HG03520 (cell line): ENCODE results near the gene GIT2.

Experiments used
- ATAC-seq: cut with Tn5 transposase; IDR thresholded peaks from one replicate; pipeline ENCODE4 v1.9.1; 2021; ENCODE audit warnings: mild to moderate bottlenecking, moderate library complexity; ENCODE audit not compliant: unreplicated experiment

GIT2 gene

DNA sequence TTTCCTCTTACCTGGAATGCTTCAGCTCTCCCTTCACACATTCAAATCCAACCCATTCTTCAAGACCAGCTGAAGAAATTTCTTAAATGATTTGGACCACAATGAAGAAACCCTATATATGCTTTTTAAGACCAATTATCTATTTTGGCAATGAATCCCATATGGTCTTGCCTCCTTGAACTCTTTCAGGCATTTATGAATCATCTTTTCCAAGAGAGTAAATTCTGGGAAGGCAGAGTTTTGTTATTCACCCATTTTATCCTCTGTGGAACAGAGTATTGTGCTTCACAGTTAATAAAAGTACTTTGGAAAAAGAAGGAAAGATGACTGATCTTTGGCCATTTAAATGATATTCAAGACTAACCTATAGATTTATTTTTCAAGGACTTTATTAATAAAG lies 14.0 kb downstream of the GIT2 start:
- ATAC-seq, result no peak

DNA sequence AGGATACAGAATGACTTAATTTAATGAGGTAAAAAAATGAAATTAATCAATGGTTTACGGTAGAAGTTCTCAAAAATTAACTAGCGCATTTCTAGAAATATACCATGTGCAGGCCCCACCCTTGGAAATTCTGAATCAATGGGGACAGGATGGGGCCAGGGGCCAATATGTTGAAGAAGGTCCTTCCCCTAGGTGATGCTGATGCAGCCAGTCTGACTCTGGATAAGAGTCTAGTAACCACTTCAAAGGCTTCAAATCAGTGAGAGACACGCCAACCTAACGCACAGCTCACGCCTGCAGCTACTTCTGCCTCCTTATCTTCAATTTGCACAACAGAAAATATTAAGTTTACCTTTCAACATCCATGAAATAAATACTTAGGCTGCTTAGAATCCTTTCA lies 14.9 kb downstream of the GIT2 start:
- no peak for ATAC-seq

DNA sequence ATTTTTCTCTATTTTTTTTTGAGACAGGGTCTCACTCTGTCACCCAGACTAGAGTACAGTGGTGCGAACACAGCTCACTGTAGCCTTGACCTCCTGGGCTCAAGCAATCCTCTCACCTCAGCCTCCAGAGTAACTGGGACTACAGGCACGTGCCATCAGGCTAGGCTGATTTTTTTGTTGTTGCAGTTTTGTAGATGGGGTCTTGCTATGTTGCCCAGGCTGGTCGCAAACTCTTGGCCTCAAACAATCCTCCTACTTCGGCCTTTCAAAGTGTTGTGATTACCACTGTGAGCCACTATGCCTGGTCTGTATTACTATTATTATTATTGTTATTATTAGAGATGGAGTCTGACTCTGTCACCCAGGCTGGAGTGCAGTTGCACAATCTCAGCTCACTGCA lies 23.3 kb downstream of the GIT2 start:
- ATAC-seq, result no peak

DNA sequence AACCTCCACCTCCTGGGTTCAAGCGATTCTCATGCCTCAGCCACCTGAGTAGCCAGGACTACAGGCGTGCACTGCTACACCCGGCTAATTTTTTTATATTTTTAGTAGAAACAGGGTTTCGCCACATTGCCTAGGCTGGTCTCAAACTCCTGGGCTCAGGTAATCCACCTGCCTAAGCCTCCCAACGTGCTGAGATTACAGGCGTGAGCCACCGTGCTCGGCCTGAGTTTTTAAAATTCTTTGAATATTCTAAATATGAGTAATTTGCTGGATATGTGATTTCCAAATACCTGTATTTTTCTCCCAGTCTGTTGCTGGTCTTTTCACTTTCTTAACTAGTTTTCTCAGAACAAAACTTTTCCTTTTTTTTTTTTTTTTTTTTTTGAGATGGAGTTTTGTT lies 27.4 kb downstream of the GIT2 start:
- ATAC-seq, result no peak

DNA sequence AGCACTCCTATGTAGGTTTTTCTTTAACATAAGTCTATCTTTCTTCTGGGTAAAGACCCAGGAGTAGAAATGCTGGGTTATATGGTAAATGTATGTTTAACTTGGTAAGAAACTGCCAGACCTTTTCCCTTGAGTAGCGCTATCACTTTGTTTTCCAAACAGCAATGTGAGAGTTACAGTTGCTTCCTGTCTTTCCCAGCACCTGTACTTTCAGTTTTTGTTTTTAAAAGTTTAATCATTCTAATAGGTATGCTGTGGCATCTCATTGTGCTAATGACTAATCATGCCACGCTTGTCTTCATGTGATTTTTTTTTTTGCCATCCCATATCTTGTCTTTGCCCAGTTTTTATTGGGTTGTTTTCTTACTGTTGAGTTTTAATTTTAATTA lies 28.1 kb downstream of the GIT2 start:
- no peak for ATAC-seq

DNA sequence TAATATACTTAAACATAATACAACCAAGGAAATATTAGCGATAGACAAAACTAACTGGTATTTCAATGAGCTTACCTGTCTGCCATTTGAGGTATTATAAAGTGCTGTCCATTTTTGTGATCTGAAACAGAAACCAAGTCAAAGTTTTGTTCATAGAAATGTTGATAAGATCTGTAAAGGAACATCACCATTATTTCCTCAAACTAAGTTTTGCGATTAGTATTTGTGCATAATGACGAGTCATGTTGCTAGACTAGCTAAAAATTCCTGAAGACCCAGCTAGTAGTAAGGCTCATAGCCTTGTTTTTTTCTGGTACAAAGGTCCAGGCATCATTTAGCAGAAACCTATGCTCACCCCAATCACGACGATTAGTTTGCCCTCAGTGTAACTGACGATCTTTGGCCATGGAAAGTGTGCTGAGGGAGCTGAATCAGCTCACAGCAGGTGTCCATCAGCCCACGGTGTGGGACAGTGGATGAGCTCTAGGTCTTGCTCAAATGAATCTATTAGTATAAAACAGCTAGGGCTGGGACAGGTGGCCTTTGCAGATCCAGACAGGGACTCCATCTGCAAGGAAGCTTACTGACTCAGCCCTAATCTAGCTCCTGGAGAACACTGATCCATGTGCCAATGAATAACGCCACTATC lies 28.7 kb downstream of the GIT2 start:
- no peak for ATAC-seq

DNA sequence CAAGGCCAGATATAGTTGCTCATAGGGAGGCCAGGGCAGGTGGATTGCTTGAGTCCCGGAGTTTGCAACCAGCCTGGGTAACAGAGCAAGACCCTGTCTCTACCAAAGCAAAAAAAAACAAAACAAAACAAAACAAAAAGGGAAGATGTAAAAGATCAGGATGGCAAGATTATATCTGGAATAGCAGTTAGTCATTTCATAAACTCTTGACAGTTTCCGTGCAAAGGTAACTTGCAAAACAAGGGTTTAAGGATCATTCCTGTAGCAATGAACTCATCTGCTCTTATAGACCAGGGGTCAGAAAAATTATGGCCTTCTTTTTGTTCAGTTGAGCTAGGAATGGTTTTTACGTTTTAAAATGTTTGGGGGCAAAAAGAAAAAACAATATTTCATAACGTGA lies 29.6 kb downstream of the GIT2 start:
- no peak for ATAC-seq

DNA sequence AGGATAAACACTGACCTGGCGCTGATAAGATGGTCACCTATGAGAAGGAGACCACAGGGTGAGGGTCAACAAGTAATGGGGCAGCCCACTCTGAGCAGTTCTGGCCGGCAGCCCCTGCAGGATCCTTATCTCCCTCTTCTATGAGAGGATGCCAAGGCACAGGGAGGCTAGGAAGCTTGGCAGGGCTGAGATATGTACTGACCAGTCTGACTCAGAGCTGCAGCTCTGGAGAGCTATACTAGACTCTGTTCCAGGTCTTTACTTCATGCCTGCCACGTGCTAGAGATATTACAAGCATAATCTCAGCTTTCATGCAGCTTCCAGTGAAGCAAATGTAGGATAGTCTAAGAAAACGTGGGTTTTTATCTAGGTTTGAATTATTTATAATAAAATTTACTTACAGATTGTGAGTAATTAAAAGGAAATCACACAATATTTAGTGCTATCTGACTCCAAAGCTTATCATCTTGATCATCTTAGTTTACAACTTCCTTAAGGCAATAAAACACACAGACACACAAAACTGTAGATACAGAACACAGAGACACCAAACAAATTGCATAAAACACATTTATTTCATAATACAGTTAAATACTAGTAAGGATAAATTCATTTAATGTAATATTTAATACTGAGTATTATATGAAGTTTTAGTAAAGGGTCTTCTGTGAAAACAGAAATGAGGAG lies 32.3 kb downstream of the GIT2 start:
- ATAC-seq, result no peak

DNA sequence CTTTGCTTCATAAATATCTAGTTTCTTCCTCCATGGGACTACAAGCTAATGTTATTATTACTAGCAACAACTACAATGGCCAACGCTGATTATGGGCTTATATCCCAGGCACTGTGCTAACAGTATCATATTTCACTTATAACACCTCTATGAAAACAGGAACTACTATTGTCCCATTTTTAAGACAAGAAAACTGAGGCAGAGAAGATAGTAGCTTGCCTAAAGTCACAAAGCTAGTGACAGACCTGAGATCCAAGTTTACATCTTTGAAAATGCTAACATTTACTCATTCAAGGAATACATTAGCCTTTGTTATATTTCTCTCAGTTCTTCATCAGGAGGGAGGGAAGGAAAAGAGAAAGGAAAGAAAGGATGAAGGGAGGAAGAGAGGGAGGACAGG lies 32.8 kb downstream of the GIT2 start:
- ATAC-seq, result no peak

DNA sequence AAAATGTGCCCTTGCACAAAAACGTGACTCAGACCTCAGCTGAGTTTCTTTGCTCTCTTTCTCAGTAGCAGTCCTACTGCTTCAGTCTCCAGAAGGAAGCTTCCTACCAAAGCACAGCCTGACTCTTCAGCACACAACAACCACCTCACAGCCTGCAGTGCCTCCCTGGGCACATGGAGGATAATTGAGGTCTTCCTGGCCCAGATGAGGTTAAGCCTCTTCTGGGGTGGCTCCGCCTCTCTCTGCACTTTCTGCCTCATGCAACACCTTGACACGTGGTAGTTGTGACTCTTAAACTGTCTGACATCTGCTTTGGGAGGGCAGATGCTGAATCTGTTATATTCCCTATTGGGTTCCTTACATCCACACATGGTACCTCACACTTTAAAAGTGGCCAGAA lies 33.8 kb downstream of the GIT2 start:
- no peak for ATAC-seq

DNA sequence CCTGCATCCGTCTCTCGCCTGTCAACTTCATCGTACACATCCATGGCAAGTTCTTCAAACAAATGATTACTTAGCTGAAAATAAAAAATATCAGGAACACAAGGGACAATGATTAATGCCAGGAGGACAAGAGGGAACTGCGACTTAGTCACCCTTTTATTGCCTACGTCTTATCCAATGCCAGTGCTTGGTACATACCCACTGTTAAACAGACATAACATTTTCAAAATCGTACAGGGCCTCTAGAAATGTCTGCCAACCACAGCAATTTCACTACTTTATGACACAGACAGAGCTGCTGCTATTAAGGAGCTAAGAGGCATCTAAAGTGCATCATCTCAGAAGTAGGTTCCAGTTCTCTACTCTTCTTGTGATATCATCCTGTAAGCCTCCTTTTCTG lies 34.6 kb downstream of the GIT2 start:
- no peak for ATAC-seq

DNA sequence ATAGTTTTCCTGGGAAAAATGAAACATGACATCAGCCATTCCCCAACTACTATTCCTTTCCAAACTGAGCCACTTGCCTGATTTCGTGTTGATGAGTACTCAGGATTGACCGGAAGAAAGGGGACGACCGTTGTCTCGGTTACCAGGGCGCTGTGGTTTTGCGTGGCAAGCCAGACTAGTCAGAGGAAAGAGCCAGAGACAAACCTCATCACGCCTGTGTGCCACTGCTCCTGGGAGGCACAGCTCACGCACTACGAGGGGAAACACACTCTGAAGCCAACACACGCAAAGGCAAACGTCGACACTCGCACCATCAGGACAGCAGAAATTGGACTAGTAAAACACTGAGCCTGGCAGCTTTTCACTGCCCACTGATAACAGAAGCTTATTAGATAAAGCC lies 35.0 kb downstream of the GIT2 start:
- no peak for ATAC-seq

DNA sequence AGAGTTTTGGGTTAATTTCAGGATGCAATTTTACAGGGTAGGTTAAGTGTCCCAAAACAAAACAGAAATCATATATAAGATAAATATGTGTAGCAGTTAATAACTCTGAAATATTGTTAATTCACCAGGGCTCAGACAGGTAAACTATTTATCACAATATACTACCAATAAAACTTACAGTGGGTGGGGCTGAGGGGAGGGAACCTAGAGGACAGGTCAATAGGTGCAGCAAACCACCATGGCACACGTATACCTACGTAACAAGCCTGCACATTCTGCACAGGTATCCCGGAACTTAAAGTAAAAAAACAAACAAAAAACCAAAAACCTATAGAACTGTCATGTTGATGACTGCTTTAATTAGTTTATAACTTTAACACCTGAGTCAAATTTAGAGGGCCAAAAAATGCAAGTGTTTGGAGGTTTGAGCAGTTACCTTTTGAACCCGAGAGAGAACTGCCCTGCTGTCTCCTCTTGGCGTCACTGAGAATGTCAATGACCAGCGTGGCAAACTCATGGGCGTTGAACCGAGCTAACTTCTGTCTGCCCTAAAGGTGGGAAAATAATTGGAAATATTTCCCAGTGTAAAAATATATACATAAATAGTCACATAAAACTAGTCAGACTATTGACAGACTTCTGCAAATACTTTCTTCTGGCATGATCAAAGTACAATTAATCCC lies 36.6 kb downstream of the GIT2 start:
- ATAC-seq, result no peak

DNA sequence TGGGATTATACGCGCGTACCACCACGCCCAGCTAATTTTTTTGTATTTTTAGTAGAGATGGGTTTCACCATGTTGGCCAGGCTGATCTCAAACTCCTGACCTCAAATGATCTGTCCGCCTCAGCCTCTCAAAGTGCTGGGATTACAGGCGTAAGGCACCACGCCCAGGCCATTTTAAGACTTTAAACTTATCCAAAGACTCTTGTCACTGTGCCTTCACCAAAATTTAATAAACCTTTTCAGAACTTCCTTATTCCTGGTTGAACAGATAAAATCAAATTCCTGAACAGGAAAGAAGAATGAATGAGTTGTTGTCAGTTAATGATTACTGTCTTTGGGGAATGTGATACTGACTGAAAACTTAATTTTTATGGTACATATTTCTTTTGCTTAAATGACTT lies 37.8 kb downstream of the GIT2 start:
- no peak for ATAC-seq

DNA sequence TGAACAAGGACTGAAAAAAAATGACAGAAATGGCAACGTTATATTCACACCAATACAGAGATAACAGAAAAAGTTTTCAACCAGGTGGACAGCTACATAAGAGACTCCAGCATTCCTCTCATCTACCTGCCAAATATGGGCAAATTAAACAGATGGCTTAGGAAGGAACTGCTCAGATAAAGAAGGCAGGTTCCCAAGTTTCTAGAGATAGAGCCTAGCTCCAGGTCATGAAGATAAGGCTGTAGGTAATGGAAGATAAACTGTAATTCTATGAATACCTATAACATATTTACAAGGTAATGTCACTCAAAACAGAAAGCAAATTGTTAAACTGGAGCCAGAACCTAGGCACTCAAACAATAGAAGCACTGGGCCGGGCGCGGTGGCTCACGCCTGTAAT lies 42.5 kb downstream of the GIT2 start:
- ATAC-seq, result no peak

DNA sequence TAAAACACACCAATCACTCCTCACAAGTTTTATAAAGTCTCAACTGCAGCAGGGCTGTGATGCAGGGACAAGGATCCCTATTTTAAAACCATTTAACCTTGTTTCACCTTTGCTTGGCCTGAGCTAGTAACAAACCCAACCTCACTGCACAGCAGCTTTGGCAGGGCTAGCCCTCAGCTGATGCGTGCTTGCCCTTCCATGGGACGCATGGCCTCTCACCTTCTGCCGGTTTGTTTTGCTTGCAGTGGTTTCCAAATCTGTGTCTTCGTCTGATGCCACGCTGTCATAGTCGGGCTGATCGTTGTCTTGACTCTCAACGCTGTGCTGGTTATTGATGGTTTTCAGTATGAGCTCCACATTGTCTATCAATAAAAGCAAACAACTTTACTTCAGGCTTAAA lies 43.3 kb downstream of the GIT2 start:
- ATAC-seq, result no peak

DNA sequence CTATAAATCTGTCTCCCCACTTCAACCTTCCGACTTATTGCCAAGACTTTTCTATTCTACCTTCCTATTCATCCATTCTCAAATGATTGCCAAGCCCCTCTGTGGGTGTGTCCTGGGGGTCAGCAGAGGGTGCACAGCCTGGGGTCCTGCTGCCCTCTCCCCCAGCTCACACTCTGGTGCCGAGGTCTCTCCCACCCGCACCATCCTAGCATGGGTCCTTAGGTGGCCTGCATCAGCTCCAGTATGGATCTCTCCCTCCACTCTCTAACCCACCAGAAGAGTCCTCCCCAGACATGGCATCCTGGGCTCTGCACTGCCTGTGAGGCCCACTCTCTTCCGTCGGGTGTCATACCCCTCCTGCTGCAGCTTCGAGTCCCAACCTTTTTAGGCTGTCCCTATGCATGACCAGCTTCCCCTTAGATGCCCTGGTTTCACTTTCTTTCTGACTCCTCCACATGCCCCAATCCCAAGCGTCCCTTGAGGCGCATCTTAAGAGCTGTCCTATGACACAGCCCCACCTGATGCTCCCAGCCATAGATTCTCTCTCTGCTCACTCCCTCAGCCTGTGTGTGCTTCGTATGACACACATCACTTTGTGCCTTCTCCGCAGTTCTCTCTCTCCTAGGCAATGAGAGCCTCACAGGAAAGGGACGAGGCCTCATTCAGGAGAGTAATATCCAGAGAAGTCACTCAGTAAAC lies 43.9 kb downstream of the GIT2 start:
- ATAC-seq, result no peak

DNA sequence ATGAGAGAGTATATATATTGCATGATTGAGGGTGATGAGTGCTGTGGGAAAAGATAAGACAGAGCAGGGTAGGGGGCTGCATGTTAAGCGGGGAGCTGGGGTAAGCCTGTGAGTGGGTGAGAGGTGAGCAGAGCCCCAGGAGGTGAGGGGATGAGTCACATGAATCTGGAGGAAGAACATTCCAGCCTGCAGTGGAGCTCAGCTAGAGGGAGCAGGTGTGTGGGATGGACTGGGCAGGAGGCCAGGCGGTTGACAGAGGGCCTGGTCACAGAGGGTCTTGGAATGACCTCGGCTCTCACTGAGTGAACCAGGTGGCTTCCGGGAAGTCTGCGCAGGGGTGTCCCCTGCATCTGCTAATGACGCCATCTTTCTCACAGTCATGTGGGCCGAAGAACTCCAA lies 44.4 kb downstream of the GIT2 start:
- ATAC-seq, result no peak

DNA sequence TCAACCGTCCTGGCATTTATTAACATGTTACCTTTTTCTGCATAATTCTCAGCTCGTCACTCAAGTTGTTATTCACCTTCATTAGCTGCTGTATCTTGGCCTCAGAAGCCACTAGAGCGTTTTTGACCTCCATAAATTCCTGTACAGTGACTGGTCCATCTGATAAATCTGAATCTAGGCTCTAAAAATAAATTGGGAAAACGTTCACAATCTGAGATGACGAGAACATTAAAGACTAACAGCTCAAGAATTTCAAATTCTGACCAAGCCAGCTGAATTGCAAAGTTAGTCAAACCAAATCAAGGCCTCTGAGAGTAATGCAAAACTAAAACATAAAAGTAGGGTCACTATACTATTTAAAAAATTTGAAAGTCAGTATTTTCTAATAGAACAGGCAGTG lies 45.0 kb downstream of the GIT2 start:
- ATAC-seq, result no peak

DNA sequence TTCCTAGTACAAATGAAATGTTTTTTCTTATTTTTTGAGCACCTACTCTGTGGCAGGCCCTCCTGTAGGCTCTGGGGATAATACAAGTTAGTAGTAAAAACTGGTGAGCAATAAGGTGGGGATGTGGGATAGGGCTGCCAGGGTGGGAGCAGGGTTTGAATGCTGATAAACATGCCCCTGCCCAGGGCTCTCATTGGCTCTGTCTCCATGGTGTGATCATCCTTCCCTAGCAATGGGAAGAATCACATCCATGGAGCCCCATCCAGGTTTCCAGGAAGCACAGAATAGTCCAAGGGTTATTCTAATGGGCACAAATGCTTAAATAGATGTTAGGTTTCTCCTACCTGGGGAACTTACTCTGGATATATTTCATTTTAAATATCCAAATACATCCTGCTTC lies 45.5 kb downstream of the GIT2 start:
- no peak for ATAC-seq

DNA sequence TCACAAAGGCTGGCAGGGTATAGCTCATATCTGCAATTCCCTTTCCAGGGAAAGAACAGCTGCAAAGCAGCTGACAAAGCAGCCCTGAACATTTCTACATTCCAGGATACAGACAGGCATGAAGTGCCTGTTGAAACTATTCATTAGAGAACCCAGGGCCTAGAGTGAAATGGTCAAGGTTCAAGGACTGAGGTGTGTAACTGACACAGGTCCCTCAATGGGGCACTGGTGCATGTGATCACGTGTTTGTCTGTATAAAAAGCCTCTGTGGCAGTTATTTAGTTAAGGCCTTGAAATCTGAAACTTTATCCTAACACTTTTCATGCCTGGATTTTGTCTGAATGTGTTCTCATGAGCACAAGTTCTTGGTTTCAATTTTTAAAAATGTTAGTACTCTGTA lies 47.1 kb downstream of the GIT2 start:
- no peak for ATAC-seq

DNA sequence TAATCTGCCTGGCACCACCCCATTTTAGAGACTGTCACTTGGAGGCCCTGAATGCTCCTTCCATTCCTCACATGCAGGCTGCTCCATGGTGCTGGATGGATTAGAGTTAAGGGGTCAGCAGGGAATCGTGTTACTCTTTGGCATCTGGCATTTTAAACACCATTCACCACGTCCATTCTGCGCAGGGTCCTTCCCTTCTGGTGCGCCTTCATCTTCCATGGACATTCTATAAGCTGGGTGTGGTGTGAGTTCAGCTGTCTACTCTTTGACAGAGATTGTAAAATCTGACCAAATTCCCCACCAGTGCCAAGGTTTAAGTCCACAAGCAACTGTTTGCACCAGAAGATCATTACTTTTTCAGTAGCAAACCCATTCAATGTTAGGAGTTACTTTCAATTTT lies 47.8 kb downstream of the GIT2 start:
- no peak for ATAC-seq
